HS-27A (cell line): Measurements from ENCODE around the gene PCBP4.

ENCODE experiments used
- DNase-seq: peaks from one replicate; pipeline ENCODE4 v3.0.0-alpha.2; 2012; ENCODE audit warnings: low read depth, missing footprints

The PCBP4 gene

DNA sequence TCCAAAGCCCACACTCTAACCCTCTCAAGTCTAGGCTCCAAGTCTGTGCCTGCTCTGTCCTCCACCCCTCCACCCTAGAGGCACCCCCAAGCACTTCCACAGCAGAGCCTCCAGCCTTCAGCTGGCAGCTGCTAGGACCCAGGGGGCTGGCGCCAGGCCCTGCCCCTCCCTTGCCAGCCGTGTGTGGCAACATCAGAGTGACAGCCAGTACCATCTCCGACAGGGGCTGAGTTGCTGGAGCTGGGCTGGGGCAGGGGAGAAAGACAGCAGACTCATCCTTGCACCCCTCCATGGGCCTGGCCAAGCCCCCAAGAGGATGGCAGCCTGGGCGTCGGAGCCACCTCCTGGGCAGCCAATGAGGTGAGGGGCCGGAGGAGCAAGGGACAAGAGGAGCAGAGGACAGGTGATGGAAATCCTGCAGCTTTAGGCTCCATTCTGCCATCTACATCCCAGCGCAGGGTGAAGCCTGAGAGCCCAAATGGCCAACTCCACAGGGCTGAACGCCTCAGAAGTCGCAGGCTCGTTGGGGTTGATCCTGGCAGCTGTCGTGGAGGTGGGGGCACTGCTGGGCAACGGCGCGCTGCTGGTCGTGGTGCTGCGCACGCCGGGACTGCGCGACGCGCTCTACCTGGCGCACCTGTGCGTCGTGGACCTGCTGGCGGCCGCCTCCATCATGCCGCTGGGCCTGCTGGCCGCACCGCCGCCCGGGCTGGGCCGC, 11.9 kb downstream of the PCBP4 start, which contains the start of gene GPR62:
Gene GPR62 (plus strand): TSS at position 207 of the 718 bp plus-strand sequence. CDS start 272 bp downstream, at position 479.
- DNase-seq: no peak

DNA sequence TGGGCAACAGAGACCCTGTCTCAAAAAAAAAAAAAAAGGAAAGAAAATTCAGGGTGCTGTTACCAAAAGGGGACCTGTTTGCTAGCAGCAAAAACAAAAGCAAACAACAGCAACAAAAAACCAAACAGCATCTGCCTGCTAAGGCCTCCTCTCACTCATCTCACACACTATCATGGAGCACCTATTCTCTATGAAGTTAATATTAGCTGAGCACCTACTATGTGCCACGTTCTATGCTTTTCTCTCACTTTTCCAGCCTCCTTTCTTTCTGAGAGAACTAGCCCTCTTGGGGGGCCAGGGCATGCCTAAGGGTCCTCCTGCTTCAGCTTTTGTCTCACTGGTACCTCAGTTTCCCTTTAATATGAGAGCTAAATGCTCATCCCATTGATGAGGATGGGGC, 12.5 kb downstream of the PCBP4 start:
- DNase-seq: no peak

DNA sequence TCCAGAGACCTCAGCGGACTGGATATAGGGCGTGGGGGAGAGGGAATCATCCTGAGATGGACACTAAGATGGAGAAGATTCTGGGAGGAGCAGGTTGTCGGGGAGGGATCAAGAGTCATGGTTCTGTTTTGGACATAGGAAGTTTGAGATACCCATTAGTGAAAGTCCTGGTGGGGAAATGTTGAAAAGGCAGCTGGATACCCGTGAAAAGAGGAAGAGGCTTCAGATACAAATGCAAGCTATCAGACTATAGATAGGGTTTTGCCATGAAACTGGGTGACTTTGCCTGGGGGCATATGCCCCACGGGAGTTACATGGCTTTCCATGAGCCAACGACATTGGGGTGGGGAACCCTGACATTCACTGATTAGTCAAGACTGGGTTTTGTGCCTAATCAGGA, 13.1 kb downstream of the PCBP4 start:
- DNase-seq: no peak

DNA sequence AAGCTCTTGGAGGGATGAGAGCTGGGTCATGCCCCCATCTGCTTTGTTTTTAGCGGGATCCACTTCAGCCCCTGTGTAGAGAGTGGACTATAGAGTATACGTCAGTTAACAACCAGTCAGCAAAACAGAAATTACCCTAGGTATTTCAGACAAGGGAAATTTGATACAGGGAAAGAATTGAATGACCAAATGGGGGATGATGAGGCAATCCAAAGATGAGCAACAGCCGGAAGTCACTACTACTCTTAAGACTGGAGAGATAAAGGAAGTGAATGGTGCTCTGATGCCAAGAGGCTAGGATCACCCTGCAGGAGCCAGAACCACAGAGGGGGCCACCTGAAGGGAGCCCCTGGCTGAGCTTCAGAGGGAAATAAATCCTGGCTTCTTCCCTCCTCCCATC, 13.8 kb downstream of the PCBP4 start:
- DNase-seq: no peak

DNA sequence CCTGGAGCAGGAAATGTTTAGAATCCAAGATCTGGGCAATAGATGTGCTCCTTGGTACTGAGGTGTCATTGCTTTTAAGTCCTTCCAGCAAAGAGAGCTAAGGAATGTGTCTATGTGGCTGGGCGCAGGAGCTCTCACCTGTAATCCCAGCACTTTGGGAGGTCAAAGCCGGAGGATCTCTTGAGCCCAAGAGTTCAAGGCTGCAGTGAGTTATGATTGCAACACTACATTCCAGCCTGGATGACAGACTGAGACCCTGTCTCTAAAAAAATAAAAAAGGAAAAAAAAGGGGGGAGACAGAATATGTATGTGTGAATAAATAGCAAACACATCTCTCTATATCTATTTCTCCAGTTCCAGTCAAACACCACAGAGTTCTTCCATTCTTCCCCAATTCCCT, 16.4 kb downstream of the PCBP4 start:
- no peak for DNase-seq

DNA sequence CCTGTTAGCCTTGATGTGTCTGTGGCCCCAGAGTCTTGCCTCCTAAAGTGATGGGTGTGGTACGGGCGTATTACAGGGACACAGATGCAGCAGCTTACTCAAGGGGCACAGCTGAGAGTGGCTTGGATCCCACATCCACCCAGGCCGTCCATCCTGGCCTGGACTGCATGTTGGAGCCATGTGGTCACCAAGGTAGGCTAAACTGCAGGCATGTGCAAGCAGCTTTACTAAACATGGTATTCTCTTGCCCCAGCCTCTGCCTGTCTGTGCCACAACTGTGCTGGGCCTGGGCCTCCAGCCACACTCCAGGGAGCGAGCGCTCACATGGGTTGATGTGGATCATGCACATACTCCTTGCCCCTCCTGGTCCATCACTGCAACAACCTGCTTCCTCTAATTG, 18.1 kb downstream of the PCBP4 start:
- no peak for DNase-seq

DNA sequence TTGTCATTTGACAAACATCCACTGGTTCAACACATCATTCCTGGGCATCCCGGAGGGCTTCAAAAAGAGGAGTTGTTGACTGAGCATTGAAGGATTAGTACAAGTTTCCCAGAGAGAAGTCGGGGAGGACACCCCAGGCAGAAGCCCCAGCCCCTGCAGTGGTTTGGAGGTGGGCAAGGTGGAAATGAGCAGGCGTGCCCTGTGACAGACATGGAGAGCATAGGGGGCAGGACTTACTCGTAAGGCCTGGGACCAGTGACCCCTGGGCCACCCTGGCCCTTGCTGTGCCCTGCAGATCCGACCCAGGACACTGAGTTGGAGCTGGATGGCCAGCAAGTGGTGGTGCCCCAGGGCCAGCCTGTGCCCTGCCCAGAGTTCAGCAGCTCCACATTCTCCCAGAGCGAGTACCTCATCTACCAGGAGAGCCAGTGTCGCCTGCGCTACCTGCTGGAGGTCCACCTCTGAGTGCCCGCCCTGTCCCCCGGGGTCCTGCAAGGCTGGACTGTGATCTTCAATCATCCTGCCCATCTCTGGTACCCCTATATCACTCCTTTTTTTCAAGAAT, 19.2 kb downstream of the PCBP4 start:
- no peak for DNase-seq

DNA sequence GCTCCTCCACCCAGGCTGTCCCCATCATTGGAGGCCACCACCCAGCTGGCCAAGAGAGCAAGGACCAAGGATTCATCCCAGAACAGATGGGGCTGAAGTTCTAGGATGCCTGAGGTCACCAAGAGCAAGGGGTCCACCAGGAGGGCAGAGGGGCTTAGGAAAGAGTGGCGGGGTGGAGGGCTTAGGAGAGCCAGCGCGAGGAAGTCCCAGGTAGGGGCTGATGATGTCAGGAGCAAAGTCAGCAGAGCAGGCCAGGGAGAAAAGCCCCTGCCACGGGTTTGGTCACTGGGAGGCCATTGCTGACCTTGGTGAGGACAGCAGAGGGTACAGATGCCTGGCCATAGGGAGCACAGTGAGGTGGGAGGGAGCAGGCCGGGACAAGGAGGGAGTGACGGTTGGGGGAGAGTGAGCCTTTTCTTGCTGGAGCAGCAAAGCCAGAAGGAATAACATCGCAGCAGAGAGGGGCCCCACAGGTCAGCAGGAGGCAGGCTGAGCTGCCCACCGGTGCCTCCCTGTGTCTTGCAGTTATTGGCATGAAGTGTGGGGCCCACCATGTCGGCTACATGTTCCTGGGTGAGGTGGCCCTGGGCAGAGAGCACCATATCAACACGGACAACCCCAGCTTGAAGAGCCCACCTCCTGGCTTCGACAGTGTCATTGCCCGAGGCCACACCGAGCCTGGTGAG, 19.9 kb downstream of the PCBP4 start:
- no peak for DNase-seq

DNA sequence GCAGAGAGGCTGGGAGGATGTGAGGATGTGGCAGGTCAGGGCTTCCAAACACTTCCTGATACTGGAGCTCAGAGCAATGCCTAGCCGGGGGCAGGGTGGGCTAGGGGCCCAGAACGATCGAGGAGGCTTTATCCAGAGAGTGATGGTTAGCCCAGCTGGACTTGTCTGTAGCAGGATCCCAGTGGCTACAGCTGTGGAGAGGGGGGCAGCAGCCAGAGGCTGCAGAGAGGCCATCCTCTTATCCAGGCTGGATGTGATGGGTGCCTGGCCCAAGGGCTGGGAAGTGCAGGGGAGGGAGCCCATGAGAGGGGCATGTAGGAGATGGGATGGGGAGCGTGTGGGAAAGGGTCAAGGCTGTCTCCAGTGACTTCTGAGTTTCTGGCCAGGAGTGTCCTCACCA, 20.5 kb downstream of the PCBP4 start:
- DNase-seq: no peak

DNA sequence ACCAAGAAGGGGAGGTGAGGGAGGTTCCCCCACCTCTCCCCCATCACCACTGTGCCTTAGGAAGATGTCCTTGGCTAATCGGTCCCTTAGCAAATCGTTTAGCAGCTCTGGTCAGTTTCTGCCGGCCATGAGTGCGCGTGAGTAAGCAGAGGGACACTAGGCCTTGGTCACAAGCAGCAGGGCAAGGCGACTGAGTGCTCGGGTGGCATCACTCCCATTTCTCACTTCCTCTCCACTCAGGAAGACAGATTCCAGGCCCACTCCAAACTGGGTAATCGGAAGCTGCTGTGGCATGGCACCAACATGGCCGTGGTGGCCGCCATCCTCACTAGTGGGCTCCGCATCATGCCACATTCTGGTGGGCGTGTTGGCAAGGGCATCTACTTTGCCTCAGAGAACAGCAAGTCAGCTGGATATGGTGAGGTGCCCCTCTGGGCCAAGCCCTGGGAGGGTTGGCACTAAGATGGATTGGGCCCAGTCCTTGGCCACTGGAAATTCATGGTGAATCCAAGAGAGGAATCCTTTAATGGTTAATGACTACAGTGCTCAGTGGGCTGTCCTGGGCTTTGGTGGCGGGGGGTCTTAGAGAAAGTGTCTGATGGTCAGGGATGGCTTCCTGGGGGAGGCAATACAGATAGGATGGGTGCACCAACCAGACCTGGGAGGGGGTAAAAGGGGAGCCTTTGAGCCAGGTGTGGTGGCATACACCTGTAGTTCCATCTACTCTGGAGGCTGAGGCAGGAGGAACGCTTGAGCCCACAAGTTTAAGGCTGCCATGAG, 21.1 kb downstream of the PCBP4 start:
- no peak for DNase-seq

DNA sequence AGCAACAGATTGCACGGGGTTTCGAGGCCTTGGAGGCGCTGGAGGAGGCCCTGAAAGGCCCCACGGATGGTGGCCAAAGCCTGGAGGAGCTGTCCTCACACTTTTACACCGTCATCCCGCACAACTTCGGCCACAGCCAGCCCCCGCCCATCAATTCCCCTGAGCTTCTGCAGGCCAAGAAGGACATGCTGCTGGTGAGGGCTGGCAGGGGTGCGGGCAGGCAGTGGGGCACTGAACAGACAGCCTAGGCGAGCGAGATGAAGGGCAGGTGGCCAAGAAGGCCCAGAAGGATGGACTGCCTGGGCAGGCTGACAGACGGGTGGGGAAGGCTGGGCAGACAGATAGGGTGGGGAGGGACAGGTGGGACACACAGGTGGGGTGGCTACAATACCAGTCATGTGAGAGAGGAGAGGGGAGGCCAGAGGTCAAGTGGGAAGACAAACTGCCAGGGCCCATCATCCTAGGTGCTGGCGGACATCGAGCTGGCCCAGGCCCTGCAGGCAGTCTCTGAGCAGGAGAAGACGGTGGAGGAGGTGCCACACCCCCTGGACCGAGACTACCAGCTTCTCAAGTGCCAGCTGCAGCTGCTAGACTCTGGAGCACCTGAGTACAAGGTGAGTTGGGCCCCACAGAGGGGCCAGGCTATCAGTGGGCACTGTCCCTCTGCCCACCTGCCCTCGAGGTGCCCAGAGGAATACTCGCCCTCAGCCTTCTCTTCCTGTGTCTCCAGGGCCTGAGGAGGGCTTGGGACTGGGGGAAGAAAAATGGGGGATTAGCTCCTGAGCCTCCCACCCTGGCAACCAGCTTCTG, 22.0 kb downstream of the PCBP4 start:
- no peak for DNase-seq

DNA sequence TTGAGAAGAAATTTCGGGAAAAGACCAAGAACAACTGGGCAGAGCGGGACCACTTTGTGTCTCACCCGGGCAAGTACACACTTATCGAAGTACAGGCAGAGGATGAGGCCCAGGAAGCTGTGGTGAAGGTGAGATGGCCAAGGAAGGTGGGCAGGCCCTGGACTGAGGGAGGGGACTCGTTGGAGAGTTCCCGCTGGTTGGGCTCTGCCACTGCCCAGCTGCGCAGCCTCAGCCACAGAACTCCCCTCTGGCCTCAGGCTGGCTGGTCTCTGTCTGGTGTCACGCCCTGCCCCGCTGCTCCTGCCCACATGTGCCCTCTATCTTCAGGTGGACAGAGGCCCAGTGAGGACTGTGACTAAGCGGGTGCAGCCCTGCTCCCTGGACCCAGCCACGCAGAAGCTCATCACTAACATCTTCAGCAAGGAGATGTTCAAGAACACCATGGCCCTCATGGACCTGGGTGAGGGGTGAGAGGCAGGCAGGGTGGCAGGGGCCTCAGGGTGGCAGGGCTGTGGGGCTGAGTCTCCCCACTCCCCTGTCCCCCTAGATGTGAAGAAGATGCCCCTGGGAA, 22.7 kb downstream of the PCBP4 start:
- DNase-seq: no peak

DNA sequence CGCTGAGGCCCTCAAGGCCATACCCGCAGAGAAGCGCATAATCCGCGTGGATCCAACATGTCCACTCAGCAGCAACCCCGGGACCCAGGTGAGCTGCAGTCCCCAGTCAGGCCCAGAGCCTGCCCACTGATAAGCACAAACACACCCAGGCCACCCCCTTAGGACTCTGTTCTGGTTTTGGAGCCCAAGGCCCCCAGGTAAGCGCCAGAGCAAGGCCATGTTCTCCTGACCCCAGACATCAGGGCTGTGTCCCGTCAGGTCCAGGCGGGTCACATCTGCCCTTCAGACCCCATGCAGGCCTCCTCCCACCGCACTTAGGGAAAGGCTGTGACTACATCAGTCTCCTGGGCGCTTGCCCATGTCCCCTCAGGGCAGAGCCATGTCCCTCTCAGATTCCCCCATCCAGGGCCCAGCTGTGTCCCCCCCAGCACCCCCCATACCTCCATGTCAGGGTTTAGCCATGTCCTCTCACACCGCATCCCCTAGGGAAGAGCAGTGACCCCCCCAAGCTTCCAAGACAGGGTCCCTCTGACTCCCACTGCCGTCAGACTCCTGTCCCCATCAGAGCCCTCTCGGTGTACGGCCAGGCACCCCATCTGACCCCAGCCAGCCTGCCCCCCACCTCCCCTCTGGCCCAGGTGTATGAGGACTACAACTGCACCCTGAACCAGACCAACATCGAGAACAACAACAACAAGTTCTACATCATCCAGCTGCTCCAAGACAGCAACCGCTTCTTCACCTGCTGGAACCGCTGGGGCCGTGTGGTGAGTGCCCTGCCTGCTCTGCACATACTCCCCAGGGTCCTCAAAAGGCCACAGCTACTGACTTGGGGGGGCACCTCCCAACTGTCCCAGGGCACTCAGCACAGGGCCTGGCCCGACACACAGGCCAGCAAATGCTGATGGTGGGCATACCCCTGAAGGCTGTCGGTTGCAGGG, 23.5 kb downstream of the PCBP4 start:
- DNase-seq: no peak

DNA sequence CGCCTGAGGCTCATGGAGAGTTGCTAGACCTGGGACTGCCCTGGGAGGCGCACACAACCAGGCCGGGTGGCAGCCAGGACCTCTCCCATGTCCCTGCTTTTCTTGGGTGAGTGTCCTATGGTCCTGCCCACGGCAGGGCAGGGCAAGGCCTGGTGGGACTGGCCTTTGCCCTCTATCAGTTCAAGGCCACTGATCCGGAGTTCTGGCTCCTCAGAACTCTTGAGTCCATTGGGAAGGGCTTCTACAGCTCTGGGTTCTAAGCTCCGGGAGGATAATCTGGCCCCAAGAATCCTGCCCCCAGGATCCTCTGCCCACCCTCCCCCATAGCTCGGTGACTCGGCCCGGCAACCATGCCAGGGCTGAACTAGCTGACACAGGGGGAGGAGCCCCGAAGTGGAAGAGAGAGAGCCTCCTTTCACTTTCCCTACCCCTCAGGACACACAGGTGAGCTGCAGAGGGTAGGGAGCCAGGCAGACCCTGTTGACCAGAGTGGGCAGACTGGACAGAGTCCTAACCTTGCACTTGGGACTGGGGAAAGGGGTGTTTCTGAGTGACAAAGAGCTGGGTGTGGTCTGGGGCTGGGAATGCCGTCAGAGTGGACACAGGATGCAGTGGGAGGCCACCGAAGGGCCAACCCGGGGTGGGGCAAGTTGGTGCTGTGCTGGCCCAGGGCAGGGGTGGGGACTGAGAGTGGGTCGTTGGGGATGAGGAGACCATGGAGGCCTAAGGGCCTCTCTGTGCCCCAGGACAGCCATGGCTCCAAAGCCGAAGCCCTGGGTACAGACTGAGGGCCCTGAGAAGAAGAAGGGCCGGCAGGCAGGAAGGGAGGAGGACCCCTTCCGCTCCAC, 24.4 kb downstream of the PCBP4 start:
- peak; percentile 72 for DNase-seq

DNA sequence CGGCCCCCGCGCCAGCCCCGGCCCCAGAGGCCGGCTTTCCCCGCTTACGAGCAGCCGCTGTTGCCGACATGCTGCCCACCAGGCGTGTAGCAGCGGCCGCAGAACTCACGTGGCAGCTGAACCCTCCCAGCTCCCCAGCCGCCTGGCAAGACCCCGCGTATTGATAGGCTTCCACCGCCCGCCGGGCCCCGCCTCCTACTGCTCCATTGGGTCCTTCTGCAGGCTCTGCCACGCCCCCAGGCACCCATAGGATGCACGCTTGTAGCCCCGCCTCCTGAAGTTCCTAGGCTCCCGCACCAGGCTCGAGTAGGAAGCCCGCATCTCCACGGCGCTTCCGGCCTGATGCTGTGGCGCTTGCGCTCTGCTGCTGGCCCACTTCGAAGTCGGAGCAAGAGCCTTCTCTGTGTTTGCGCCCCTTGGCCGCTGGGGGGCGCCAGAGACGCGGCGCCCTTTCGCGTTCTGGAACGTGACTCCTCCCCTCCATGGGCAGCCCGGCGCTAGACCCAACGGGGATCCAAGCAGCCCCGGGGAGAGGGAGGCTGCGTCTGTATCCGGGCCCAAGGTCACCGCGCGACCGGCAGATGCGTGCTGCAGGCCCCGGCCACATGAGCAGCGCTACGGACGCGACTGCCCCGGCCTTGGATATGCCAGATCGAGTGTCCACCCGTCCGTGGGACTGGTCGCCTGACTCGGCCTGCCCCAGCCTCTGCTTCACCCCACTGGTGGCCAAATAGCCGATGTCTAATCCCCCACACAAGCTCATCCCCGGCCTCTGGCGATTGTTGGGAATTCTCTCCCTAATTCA, 25.3 kb downstream of the PCBP4 start, which contains the start of the genes PARP3 and RRP9:
Gene PARP3 (plus strand): TSS at position 566 of the 805 bp plus-strand sequence. CDS start 993 bp downstream, outside the sequence.
Gene RRP9 (minus strand): TSS at position 107 of the 805 bp plus-strand sequence. CDS start 37 bp downstream, at position 70.
- peak; percentile 100 for DNase-seq

DNA sequence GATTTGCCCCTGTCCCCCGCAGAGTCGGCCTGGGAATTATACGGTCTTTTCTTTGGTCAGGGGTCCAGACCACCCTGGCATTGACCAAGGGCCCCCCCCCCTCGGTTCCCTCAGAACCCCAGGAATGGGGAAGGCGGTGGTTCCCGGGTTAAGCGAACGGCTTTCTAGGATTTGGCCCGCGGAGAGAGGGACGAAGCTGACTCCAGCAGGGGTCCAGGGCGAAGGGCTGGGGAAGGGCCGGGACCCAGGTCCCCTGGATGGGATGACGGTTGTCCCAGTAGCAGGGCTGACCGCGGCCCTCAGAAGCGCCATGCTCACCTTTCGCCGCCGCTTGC, 25.8 kb downstream of the PCBP4 start:
- no peak for DNase-seq

DNA sequence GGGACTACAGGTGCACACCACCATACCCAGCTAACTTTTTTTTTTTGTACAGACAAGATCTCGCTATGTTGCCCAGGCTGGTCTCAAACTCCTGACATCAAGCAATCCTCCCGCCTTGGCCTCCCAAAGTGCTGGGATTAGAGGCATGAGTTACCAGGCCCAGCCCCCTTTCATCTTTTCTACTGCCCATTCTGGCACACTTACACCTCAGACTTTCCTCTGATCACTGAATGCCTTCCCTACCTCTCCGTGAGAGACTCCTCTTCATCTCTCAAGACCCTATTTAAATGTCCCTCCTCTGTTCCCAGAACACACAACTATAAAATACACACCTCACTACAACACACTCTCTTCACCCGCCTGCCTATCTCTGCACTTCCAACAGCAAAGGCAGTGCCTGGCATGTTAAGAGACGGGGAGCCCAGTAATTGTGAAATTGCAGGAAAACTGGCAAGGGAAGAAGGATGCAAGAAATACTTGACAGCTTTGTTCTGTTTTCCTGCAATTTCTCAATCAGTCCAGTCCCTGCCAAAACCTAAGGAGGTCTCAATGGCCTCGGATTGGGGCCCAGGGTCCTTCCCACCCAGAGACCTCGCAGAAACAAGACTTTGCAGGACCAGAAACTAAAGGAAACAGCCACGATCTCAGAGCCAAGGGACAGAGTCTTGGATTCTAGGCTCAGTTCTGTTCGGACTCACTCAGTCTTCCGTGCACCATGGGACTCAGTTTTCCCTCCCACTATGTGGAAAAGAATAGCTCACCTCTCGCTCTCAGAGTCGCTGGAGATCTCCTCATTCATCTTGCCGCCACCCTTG, 26.4 kb downstream of the PCBP4 start:
- no peak for DNase-seq
